ENCODE results near the gene AGPAT2.
"Not testable (repeated sequence)": the region's sequence is repeated elsewhere in the genome, so short reads cannot be mapped to it uniquely, and the experiment has no call there.

The AGPAT2 gene

DNA sequence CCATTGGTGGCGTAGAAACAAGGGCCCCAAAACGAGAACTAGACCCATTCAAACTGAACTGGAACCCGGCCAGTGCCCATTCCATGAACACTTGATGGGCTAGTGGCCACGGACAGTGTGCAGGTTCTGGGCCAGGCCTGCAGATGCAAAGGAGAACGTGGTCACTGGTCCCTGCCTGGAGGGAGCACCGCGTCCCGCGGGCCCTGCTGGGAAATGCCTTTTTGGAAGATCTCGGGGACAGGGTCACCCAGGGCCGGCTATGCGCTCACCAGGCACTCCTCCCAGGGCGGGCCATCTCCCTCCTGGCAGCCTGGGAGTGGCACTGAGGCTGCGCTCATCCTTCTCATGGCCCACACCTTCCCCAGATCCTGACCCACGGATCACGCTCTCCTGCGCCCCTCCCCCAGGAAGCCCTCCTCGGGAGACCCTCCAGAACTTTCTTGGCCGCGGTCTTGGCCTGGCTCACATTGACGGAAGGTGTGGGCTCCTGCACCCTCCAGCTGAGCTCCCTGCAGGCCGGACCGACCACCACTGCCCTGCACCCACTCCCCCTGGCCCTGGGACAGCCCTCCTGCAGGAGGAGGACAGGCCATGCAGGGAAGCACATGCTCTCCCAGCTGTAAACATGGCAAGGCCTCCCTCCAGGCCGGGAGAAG lies 22.3 kb upstream of the AGPAT2 start:
- TF ChIP-seq, protein P1, sequence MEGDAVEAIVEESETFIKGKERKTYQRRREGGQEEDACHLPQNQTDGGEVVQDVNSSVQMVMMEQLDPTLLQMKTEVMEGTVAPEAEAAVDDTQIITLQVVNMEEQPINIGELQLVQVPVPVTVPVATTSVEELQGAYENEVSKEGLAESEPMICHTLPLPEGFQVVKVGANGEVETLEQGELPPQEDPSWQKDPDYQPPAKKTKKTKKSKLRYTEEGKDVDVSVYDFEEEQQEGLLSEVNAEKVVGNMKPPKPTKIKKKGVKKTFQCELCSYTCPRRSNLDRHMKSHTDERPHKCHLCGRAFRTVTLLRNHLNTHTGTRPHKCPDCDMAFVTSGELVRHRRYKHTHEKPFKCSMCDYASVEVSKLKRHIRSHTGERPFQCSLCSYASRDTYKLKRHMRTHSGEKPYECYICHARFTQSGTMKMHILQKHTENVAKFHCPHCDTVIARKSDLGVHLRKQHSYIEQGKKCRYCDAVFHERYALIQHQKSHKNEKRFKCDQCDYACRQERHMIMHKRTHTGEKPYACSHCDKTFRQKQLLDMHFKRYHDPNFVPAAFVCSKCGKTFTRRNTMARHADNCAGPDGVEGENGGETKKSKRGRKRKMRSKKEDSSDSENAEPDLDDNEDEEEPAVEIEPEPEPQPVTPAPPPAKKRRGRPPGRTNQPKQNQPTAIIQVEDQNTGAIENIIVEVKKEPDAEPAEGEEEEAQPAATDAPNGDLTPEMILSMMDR (IDR thresholded peaks at IDR 0.05; ENCODE audit: extremely low read depth, insufficient read depth, missing control alignments): no peak
- DNase-seq (ENCODE audit: low spot score): no peak
- in situ Hi-C loops (cut with MboI; ENCODE audit: low pct_unique_long_range_greater_than_20kb, low sequenced_read_pairs, unreplicated experiment): no loop called here

GRCh38 chr9:136707849-136708517 lies 20.7 kb upstream of the AGPAT2 start:
- in situ Hi-C loops (cut with MboI; ENCODE audit: low pct_unique_long_range_greater_than_20kb, low sequenced_read_pairs, unreplicated experiment): no loop called here
- DNase-seq (ENCODE audit: low spot score): no peak
- TF ChIP-seq, protein P1 (IDR thresholded peaks at IDR 0.05; ENCODE audit: extremely low read depth, insufficient read depth, missing control alignments): no peak

DNA sequence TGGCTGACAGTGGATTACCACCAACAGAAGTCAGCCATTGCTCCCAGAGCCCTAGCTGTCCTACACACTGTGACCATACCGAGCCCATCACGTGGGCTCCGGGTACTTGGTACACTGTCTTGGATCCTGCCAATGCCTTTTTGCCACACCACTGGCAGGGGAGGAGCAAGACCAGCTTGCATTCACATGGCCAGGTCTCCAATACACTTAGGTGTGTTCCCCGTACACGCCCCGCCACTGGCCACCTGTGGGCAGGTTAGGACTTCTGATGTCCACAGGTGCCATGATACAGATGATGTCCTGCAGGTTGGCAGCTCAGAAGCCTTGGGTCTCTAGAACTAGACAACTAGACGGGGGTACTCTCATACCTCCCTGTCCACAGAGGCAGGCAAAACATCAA lies 19.8 kb upstream of the AGPAT2 start:
- DNase-seq (ENCODE audit: low spot score): no peak
- TF ChIP-seq, protein P1 (IDR thresholded peaks at IDR 0.05; ENCODE audit: extremely low read depth, insufficient read depth, missing control alignments): no peak
- in situ Hi-C loops (cut with MboI; ENCODE audit: low pct_unique_long_range_greater_than_20kb, low sequenced_read_pairs, unreplicated experiment): no loop called here

- in situ Hi-C loops (cut with MboI; ENCODE audit: low pct_unique_long_range_greater_than_20kb, low sequenced_read_pairs, unreplicated experiment): no loop called here
- DNase-seq (ENCODE audit: low spot score): no peak
These were observed 18.3 kb upstream of the AGPAT2 start for GRCh38 chr9:136705564-136705963.

GRCh38 chr9:136704741-136705140 lies 17.5 kb upstream of the AGPAT2 start:
- DNase-seq (ENCODE audit: low spot score); in situ Hi-C loops (cut with MboI; ENCODE audit: low pct_unique_long_range_greater_than_20kb, low sequenced_read_pairs, unreplicated experiment): not testable (repeated sequence)

More at GRCh38 chr9:136705564-136705963, 18.3 kb upstream of the AGPAT2 start:
- TF ChIP-seq, protein P1 (IDR thresholded peaks at IDR 0.05; ENCODE audit: extremely low read depth, insufficient read depth, missing control alignments): no peak

DNA sequence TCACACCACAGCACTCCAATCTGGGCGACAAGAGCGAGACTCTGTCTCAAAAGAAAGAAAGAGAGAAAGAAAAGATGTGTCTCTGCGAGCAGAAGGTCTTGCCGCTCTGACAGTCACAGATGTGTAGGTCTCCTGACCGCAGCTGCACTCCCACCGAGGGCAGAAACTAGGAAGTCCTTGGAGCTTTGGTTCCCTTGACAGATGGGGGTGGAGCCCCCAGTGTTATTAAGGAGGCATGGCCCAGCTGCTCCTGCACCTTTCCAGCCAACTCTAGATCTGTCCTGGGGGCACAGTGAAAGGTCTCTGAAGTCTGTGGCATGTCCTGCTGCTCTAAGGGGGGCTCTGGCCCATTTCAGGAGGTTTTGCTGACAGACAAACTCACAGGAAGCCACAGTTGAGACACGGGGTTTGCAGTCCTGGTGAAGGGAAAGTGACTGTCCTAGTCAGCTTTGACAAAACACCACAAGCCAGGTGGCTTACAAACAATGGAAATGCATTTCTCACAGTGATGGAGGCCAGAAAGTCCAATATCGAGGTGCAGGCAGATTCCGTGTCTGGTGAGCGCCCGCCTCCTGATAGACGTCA lies 16.1 kb upstream of the AGPAT2 start:
- TF ChIP-seq, protein P1 (IDR thresholded peaks at IDR 0.05; ENCODE audit: extremely low read depth, insufficient read depth, missing control alignments): no peak
- in situ Hi-C loops (cut with MboI; ENCODE audit: low pct_unique_long_range_greater_than_20kb, low sequenced_read_pairs, unreplicated experiment): no loop called here
- DNase-seq (ENCODE audit: low spot score): no peak

- TF ChIP-seq, protein P1 (IDR thresholded peaks at IDR 0.05; ENCODE audit: extremely low read depth, insufficient read depth, missing control alignments): no peak
- in situ Hi-C loops (cut with MboI; ENCODE audit: low pct_unique_long_range_greater_than_20kb, low sequenced_read_pairs, unreplicated experiment): no loop called here
- DNase-seq (ENCODE audit: low spot score): no peak
These were observed 14.4 kb upstream of the AGPAT2 start for GRCh38 chr9:136701668-136702053.

Data from GM13977 (cell line).